COLO668 (cell line): Measurements from ENCODE around the gene KIF3A.

ENCODE experiments used
- DNase-seq: peaks from one replicate; lab custom pipeline; 2025; ENCODE audit not compliant: unreplicated experiment; lab: John Stamatoyannopoulos, UW

The KIF3A gene

GRCh38 chr5:132771503-132771998 lies 34.2 kb upstream of the KIF3A start:
- DNase-seq, result no peak

- no peak for DNase-seq
Measured at GRCh38 chr5:132770476-132771159, 33.3 kb upstream of the KIF3A start.

- DNase-seq, result no peak
Measured at GRCh38 chr5:132768485-132768868, 31.1 kb upstream of the KIF3A start.

- no peak for DNase-seq
Measured at GRCh38 chr5:132767150-132767549, 29.8 kb upstream of the KIF3A start.

GRCh38 chr5:132766806-132767055 lies 29.4 kb upstream of the KIF3A start:
- DNase-seq, result no peak

- DNase-seq, result no peak
Measured at GRCh38 chr5:132766020-132766805, 28.9 kb upstream of the KIF3A start.

GRCh38 chr5:132765311-132766019 lies 28.1 kb upstream of the KIF3A start:
- no peak for DNase-seq

GRCh38 chr5:132764671-132765238 lies 27.4 kb upstream of the KIF3A start:
- DNase-seq, result no peak

GRCh38 chr5:132764051-132764450 lies 26.7 kb upstream of the KIF3A start:
- no peak for DNase-seq

GRCh38 chr5:132763181-132764036 lies 26.1 kb upstream of the KIF3A start:
- no peak for DNase-seq

- DNase-seq, result no peak
Measured at GRCh38 chr5:132762246-132763000, 25.1 kb upstream of the KIF3A start.

- no peak for DNase-seq
Measured at GRCh38 chr5:132761321-132762240, 24.2 kb upstream of the KIF3A start.

- DNase-seq, result no peak
Measured at GRCh38 chr5:132760601-132761317, 23.4 kb upstream of the KIF3A start.

- no peak for DNase-seq
Measured at GRCh38 chr5:132760049-132760420, 22.7 kb upstream of the KIF3A start.

GRCh38 chr5:132759114-132760048 lies 22.0 kb upstream of the KIF3A start:
- DNase-seq, result no peak

GRCh38 chr5:132758451-132758850 lies 21.1 kb upstream of the KIF3A start:
- DNase-seq, result no peak

GRCh38 chr5:132756542-132756941 lies 19.2 kb upstream of the KIF3A start:
- DNase-seq, result no peak
